Ecto neural progenitor cell (in vitro differentiated cells): ENCODE results near the gene TBC1D4.
"Not testable (repeated sequence)": the region's sequence is repeated elsewhere in the genome, so short reads cannot be mapped to it uniquely, and the experiment has no call there.

ENCODE experiments used
- DNase-seq: peaks from one replicate; pipeline ENCODE4 v3.0.0-alpha.2; 2018; ENCODE audit warnings: low spot score

The TBC1D4 gene

GRCh38 chr13:75356421-75356820 is 125.5 kb downstream of the TBC1D4 start:
- no peak for DNase-seq

- no peak for DNase-seq
These were observed 126.4 kb downstream of the TBC1D4 start for GRCh38 chr13:75355609-75356008.

GRCh38 chr13:75353781-75354193 is 128.2 kb downstream of the TBC1D4 start:
- DNase-seq, result no peak

- DNase-seq, result no peak
These were observed 129.2 kb downstream of the TBC1D4 start for GRCh38 chr13:75352641-75353327.

GRCh38 chr13:75351538-75351937 is 130.4 kb downstream of the TBC1D4 start:
- not testable (repeated sequence) for DNase-seq

GRCh38 chr13:75347925-75348324 is 134.0 kb downstream of the TBC1D4 start:
- no peak for DNase-seq

GRCh38 chr13:75347457-75347856 is 134.5 kb downstream of the TBC1D4 start:
- DNase-seq, result no peak

GRCh38 chr13:75345193-75345592 is 136.8 kb downstream of the TBC1D4 start:
- no peak for DNase-seq

- DNase-seq, result no peak
These were observed 140.9 kb downstream of the TBC1D4 start for GRCh38 chr13:75341028-75341427.

- no peak for DNase-seq
These were observed 142.2 kb downstream of the TBC1D4 start for GRCh38 chr13:75339635-75340374.

- DNase-seq, result no peak
These were observed 147.1 kb downstream of the TBC1D4 start for GRCh38 chr13:75334634-75335447.

- DNase-seq, result no peak
These were observed 148.9 kb downstream of the TBC1D4 start for GRCh38 chr13:75333103-75333502.

- no peak for DNase-seq
These were observed 150.1 kb downstream of the TBC1D4 start for GRCh38 chr13:75331792-75332349.

GRCh38 chr13:75330770-75331169 is 151.2 kb downstream of the TBC1D4 start:
- DNase-seq, result no peak

GRCh38 chr13:75329723-75330122 is 152.2 kb downstream of the TBC1D4 start:
- no peak for DNase-seq

GRCh38 chr13:75329097-75329496 is 152.9 kb downstream of the TBC1D4 start:
- no peak for DNase-seq

- no peak for DNase-seq
These were observed 154.8 kb downstream of the TBC1D4 start for GRCh38 chr13:75327135-75327510.

GRCh38 chr13:75326173-75327134 is 155.5 kb downstream of the TBC1D4 start:
- DNase-seq, result no peak

GRCh38 chr13:75325711-75326110 is 156.3 kb downstream of the TBC1D4 start:
- DNase-seq, result no peak

- no peak for DNase-seq
These were observed 157.5 kb downstream of the TBC1D4 start for GRCh38 chr13:75324413-75324940.

GRCh38 chr13:75321084-75321483 is 160.9 kb downstream of the TBC1D4 start:
- DNase-seq, result no peak
